Cardiac muscle cell (in vitro differentiated cells and primary cell): ENCODE measurements around the gene STRA8. TPM values are rescaled to one million over a fixed set of nuclear protein-coding genes. Genes with fewer than 3 reads are reported as not detected.

Experiments used
- DNase-seq, 2 donors: peaks; one replicate each; pipeline versions ENCODE4 v3.0.0 to v3.0.0-alpha.2; 2010 to 2017; ENCODE audit warnings: low read depth in 1 of 2, low spot score in 1 of 2
- H3K27ac ChIP-seq: fragments of 200-600 bp; sonication (generic); 2 replicates; pipeline ENCODE4 v1.5.1; 2016
- H3K27me3 ChIP-seq: fragments of 200-600 bp; sonication (generic); 2 replicates; pipeline ENCODE4 v1.6.0; 2016; ENCODE audit warnings: control low read depth
- H3K36me3 ChIP-seq: fragments of 200-600 bp; sonication (generic); 2 replicates; pipeline ENCODE4 v1.5.1; 2016; ENCODE audit warnings: control low read depth
- H3K4me1 ChIP-seq: fragments of 200-600 bp; sonication (generic); 2 replicates; pipeline ENCODE4 v1.8.1; 2017; ENCODE audit warnings: low read depth, mild to moderate bottlenecking, mixed run types
- H3K4me3 ChIP-seq: fragments of 200-600 bp; sonication (generic); 2 replicates; pipeline ENCODE4 v1.5.1; 2016; ENCODE audit warnings: mild to moderate bottlenecking
- H3K9me3 ChIP-seq: fragments of 200-600 bp; sonication (generic); 2 replicates; pipeline ENCODE4 v1.5.1; 2017; ENCODE audit warnings: low read depth, mild to moderate bottlenecking, control low read depth
- polyA plus RNA-seq: library from polyadenylated mRNA; unstranded; fragments of >200 nt; fragmentation: Nextera tagmentation; extraction: Ambion mirVana; gene quantifications from 2 replicates; pipeline ENCODE4 v1.2.1, GENCODE V29; 2016
- total RNA-seq: library from RNA; depleted of rRNA; stranded (reverse); fragments of >200 nt; gene quantifications from 2 replicates; pipeline ENCODE4 v1.2.3, GENCODE V29; 2016
- TF ChIP-seq, protein P1 (sequence below): IDR thresholded peaks from 2 replicates; pipeline ENCODE4 v1.5.1; 2012; ENCODE audit warnings: low read depth, mild to moderate bottlenecking, low read length

Gene STRA8
- total and polyA plus RNA-seq, 2 experiments from 2014 or later: not detected

DNA sequence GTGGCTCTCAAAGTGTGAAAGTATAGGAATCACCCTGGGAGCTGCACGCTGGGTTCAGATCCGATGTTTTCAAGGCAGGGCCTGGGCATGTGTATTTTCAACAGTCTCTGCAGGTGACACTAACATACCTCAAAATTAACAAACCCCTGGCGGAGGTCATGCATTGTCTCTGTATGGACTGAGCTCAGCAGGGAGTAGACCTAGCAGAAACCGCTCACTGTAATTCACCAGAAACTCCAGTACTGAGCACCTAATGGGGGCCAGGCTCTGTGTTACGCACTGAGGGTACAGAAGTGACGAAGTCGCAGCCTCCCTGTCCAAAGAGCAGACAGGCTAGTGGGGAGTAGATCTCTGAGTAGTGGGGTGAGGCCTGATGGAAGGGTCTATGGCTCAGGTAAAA is 5.6 kb downstream of the STRA8 start:
- TF ChIP-seq, protein P1, sequence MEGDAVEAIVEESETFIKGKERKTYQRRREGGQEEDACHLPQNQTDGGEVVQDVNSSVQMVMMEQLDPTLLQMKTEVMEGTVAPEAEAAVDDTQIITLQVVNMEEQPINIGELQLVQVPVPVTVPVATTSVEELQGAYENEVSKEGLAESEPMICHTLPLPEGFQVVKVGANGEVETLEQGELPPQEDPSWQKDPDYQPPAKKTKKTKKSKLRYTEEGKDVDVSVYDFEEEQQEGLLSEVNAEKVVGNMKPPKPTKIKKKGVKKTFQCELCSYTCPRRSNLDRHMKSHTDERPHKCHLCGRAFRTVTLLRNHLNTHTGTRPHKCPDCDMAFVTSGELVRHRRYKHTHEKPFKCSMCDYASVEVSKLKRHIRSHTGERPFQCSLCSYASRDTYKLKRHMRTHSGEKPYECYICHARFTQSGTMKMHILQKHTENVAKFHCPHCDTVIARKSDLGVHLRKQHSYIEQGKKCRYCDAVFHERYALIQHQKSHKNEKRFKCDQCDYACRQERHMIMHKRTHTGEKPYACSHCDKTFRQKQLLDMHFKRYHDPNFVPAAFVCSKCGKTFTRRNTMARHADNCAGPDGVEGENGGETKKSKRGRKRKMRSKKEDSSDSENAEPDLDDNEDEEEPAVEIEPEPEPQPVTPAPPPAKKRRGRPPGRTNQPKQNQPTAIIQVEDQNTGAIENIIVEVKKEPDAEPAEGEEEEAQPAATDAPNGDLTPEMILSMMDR: no peak
- no peak overlapping the region for H3K4me3 ChIP-seq
- H3K4me1 ChIP-seq: no peaks in the 10 kb centered on the region
- no peak overlapping the region for H3K27ac ChIP-seq
- DNase-seq: no peak
- no peaks in the 10 kb centered on the region for H3K9me3 ChIP-seq
- no peaks in the 10 kb centered on the region for H3K27me3 ChIP-seq
- H3K36me3 ChIP-seq: no peaks in the 10 kb centered on the region

DNA sequence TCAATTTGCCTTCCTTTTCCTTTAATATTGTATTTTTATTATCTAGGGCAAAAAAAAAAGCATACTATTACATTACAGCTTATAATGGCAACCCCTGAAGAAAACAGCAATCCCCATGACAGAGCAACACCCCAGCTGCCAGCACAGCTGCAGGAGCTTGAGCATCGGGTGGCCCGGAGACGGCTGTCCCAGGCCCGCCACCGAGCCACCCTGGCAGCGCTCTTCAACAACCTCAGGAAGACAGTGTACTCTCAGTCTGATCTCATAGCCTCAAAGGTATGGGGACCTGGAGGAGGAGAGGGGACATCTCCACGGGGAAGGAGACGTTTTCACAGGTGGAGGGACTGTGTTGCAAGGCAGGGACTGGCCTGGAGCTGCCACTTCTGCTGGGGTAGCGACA is 6.8 kb downstream of the STRA8 start:
- no peak overlapping the region for H3K4me3 ChIP-seq
- no peak overlapping the region for H3K27ac ChIP-seq
- no peaks in the 10 kb centered on the region for H3K27me3 ChIP-seq
- H3K36me3 ChIP-seq: no peaks in the 10 kb centered on the region
- no peaks in the 10 kb centered on the region for H3K9me3 ChIP-seq
- TF ChIP-seq, protein P1: no peak
- no peak for DNase-seq
- no peaks in the 10 kb centered on the region for H3K4me1 ChIP-seq

DNA sequence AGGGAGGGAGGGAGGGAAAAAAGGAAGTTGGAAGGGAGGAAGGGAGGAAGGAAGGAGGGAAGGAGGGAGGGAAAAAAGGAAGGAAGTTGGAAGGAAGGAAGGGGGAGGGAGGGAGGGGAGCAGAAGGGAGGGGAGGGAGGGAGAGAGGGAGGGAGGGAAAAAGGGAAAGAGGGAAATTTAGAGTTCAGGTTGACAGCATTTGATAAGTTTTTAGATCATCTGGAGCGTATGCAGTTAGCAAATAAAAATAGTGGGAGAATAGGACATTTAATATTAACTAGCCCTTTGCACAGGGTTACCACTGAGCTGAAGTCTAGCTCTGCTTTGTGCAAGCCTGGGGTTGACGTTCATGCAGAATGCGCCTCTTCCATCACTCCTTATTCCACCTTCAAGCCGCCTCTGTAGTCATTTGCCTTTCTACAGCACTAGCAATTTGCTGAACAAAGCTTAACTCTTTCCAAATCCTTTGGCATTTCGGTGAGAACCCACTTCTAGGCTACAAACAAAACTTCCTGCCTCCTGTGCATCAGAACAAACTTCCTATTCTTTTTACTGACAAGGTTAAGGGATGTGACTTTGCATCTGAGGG is 8.6 kb downstream of the STRA8 start:
- Histone ChIP-seq H3K4me1 (no peaks in the 10 kb centered on the region), H3K27ac (no peak overlapping the region), H3K9me3 (no peaks in the 10 kb centered on the region), H3K27me3 (no peaks in the 10 kb centered on the region), H3K36me3 (no peaks in the 10 kb centered on the region), H3K4me3 (no peak overlapping the region)
- TF ChIP-seq, protein P1: no peak
- no peak for DNase-seq

DNA sequence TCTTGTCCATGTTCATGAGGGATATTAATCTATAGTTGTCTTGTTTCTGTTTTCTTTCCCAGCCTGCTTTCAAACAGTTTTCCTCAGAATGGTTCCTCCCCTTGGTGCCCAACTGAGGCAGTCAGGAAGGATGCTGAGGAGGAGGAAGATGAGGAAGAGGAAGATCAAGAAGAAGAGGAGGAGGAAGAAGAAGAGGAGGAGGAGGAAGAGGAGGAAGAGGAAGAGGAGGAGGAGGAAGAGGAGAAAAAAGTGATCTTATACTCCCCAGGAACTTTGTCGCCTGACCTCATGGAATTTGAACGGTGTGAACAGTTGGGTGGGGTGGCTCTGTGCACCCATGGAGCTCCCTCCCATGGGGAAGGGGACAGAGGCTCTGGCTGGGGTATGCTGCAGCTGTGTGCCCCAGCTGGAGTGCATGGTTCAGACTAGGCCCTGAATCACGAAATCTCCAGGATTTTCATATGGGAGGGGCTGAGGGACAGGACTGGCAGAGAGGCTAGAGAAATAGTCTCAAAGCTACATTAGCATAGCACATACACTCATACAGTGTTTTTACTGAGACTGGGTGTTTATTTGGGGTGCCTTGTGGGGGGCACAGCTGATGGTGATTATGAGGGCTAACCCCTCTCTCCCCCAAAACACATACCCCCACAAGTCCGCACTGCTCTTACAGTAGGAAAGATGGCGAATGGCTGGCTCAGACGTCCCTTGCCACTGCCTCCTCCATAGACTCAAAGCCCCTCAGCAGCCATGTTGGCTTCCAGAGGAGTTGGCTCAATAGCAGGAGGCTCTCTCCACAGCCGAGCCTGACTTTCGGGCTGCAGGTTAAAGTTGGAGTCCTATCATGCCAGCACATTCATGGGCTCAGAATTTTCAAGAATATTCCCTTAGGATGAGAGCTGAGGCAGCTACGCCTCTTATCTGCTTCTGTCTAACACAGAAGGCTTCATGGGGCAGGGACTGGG is 11.9 kb downstream of the STRA8 start:
- H3K4me3 ChIP-seq: no peak overlapping the region
- TF ChIP-seq, protein P1: no peak
- H3K9me3 ChIP-seq: no peaks in the 10 kb centered on the region
- H3K36me3 ChIP-seq: no peaks in the 10 kb centered on the region
- H3K4me1 ChIP-seq: no peaks in the 10 kb centered on the region
- H3K27ac ChIP-seq: no peak overlapping the region
- no peak for DNase-seq
- no peaks in the 10 kb centered on the region for H3K27me3 ChIP-seq

DNA sequence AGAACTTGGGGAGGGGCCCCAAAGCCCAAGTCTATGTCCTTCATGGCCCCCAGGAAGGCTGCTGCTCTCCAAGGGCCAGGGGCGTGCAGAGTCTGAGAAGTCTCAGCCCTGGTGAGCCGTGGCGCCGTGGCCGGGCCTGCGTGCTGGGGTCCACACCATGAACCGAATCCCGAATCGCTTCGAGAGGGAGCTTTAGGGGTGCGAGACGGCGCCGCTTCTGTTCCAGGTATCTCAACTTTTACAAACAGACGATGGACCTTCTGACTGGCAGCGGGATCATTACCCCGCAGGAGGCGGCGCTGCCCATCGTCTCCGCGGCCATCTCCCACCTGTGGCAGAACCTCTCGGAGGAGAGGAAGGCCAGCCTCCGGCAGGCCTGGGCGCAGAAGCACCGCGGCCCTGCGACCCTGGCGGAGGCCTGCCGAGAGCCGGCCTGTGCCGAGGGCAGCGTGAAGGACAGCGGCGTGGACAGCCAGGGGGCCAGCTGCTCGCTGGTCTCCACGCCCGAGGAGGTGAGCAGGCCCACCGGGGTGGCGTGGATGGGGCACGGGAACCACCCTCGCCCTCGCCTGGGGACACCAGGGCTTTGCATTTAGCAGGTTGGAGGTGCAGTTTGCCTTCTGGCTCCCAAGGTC is 12.7 kb downstream of the STRA8 start:
- TF ChIP-seq, protein P1: no peak
- H3K27me3 ChIP-seq: no peaks in the 10 kb centered on the region

More for the DNA sequence above, 12.7 kb downstream of the STRA8 start:
- Histone ChIP-seq H3K27ac (no peak overlapping the region), H3K36me3 (no peaks in the 10 kb centered on the region), H3K9me3 (no peaks in the 10 kb centered on the region), H3K4me1 (peaks cover under 1% of the 10 kb centered on the region), H3K4me3 (no peak overlapping the region)
- DNase-seq: no peak
